ENCODE results near the gene ASTN2. TPM values are rescaled to one million over a fixed set of nuclear protein-coding genes. Genes with fewer than 3 reads are reported as not detected.

ASTN2 gene
- total and polyA plus RNA-seq, 10 of the 15 experiments (the other 5 are each of a cell fraction or from before 2014, with no cell fraction given) = 1.4 to 15.7 (median 7.0) TPM

- Histone ChIP-seq H3K4me1 (ENCODE audit: control insufficient read depth, insufficient read depth, low read length) (no peaks in the 10 kb centered on the region), H3K27me3 (replicated peaks in 1 of 2; ENCODE audit: control insufficient read depth in 2 of 2, insufficient read depth in 2 of 2, low read length in 1 of 2) (no peaks in the 10 kb centered on the region), H3K9ac (ENCODE audit: control insufficient read depth, insufficient read depth, low read length) (no peak overlapping the region), H4K20me1 (ENCODE audit: control insufficient read depth, insufficient read depth) (no peaks in the 10 kb centered on the region), H2AFZ (ENCODE audit: control insufficient read depth, low read depth, low read length) (no peak overlapping the region), H3K36me3 (ENCODE audit: control insufficient read depth in 2 of 2, insufficient read depth in 2 of 2, low read length in 1 of 2) (no peaks in the 10 kb centered on the region), H3K4me3 (no peak overlapping the region), H3K9me3 (replicated peaks; ENCODE audit: control insufficient read depth, insufficient read depth, low read length) (peaks cover 10% of the 10 kb centered on the region; the same call in 2 of the 3 replicates), H3K27ac (ENCODE audit: control insufficient read depth, insufficient read depth) (no peak overlapping the region), H3K79me2 (ENCODE audit: control insufficient read depth, insufficient read depth, low read length) (no peaks in the 10 kb centered on the region), H3K4me2 (ENCODE audit: control insufficient read depth, insufficient read depth) (no peak overlapping the region)
- BruUV-seq (replicated peaks) = no TSS peak
- POLR2A ChIA-PET = no interaction called here
- ATAC-seq (no peak), DNase-seq (ENCODE audit: low read depth, low spot score) (no peak), FAIRE-seq (no peak)
- RAD21 ChIA-PET (ENCODE audit: unreplicated experiment) = no interaction called here
- no peak for TF ChIP-seq SMAD1 (IDR thresholded peaks at IDR 0.05; ENCODE audit: low read depth, partially characterized antibody)
- no peak for TF ChIP-seq CBX3 (IDR thresholded peaks at IDR 0.05; ENCODE audit: borderline replicate concordance, low read depth)
- TF ChIP-seq ZBTB11 (CRISPR knock-in tag; IDR thresholded peaks at IDR 0.05) = no peak
- no peak for TF ChIP-seq ZNF24 (IDR thresholded peaks at IDR 0.05)
- TF ChIP-seq ASH2L (IDR thresholded peaks at IDR 0.05; ENCODE audit: borderline replicate concordance, low read depth) = no peak
- no peak for TF ChIP-seq YBX1 (IDR thresholded peaks at IDR 0.05)
- TF ChIP-seq SMC3 (IDR thresholded peaks at IDR 0.05; ENCODE audit: borderline replicate concordance, low read length) = no peak
- no peak for TF ChIP-seq CHD2 (IDR thresholded peaks at IDR 0.05; ENCODE audit: borderline replicate concordance, low read depth, low read length)
- TF ChIP-seq STAT1 (conservative IDR thresholded peaks at IDR 0.05) = no peak
- TF ChIP-seq USF2 (IDR thresholded peaks at IDR 0.05; ENCODE audit: borderline replicate concordance, low read depth, low read length) = no peak
- no peak for TF ChIP-seq BCL11A (IDR thresholded peaks at IDR 0.05; ENCODE audit: low read depth, low read length)
- TF ChIP-seq CHD1 (IDR thresholded peaks at IDR 0.05; ENCODE audit: low read depth, low read length) = no peak
- SMC1A ChIA-PET (ENCODE audit: uncharacterized antibody, unreplicated experiment) = interaction anchor here (0.6 to 0.8 kb wide), 2 partner anchors 35 to 1054 kb away, joined by 3 read pairs; no protein-coding TSS in a partner anchor
- WGBS (ENCODE audit: insufficient coverage, insufficient replicate concordance, low lambda C conversion rate, missing lambda C conversion rate) = 75% methylated on average over 4 of the region's 4 CpGs
- intact Hi-C loops (cut with micrococcal nuclease; ENCODE audit: unreplicated experiment) (loop anchor here (10.0 kb wide), 1 partner anchor 174 kb away; no protein-coding TSS in a partner anchor), in situ Hi-C loops (cut with MboI) (no loop called here)
- CTCF ChIA-PET = interaction anchor here (0.6 to 1.3 kb wide), 3 partner anchors 58 to 1950 kb away, joined by 3 to 4 read pairs (median 3); no protein-coding TSS in a partner anchor
Measured at GRCh38 chr9:116668970-116669695, 745.7 kb downstream of the ASTN2 start.
